Epithelial cell of esophagus (primary cell): ENCODE results near the gene CAMK2B.

Experiments
- DNase-seq: peaks from one replicate; pipeline ENCODE4 v3.0.0; 2010; ENCODE audit warnings: low read depth
- H3K4me3 ChIP-seq: 2 replicates; pipeline ENCODE4 v1.5.1; 2011; ENCODE audit warnings: mild to moderate bottlenecking, low read length, control low read depth
- TF ChIP-seq, protein P1 (sequence below): IDR thresholded peaks from 2 replicates; pipeline ENCODE4 v1.5.1; 2011; ENCODE audit warnings: low read depth, mild to moderate bottlenecking, low read length, control low read depth, inconsistent platforms; ENCODE audit not compliant: insufficient read depth; ENCODE audit errors: missing control alignments

CAMK2B gene

DNA sequence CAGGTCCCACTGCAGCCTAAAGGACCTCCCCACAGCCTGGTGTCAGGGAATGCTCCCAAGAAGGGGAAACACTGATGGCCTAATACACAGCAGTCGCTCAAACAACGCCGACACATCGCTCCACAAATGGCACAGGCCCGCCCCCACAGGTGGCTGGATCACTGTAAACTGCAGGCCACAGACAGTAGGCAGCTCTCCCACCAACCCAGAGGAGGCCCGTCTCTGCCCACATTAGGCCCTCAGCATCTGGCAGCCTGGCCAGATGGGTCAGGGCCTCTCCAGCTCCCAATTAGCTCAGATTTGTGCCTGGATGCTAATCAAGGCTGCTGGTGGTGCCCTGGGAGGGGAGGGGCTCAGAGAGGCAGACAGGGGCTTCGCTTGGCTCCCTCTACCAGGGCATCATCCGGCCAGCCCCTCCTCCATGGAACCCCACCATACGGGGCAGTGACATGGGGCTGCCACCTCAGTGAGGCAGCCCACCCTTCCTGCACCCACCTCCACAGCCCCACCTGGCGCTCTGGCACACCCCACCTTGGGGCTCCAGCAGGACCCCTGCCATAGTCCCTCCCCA lies 42.7 kb downstream of the CAMK2B start:
- TF ChIP-seq, protein P1, sequence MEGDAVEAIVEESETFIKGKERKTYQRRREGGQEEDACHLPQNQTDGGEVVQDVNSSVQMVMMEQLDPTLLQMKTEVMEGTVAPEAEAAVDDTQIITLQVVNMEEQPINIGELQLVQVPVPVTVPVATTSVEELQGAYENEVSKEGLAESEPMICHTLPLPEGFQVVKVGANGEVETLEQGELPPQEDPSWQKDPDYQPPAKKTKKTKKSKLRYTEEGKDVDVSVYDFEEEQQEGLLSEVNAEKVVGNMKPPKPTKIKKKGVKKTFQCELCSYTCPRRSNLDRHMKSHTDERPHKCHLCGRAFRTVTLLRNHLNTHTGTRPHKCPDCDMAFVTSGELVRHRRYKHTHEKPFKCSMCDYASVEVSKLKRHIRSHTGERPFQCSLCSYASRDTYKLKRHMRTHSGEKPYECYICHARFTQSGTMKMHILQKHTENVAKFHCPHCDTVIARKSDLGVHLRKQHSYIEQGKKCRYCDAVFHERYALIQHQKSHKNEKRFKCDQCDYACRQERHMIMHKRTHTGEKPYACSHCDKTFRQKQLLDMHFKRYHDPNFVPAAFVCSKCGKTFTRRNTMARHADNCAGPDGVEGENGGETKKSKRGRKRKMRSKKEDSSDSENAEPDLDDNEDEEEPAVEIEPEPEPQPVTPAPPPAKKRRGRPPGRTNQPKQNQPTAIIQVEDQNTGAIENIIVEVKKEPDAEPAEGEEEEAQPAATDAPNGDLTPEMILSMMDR: no peak
- no peak for DNase-seq

GRCh38 chr7:44281811-44282600 lies 43.4 kb downstream of the CAMK2B start:
- TF ChIP-seq, protein P1: no peak
- H3K4me3 ChIP-seq: no peak overlapping the region
- DNase-seq: no peak

More for the DNA sequence above, 42.7 kb downstream of the CAMK2B start:
- H3K4me3 ChIP-seq: no peak overlapping the region

DNA sequence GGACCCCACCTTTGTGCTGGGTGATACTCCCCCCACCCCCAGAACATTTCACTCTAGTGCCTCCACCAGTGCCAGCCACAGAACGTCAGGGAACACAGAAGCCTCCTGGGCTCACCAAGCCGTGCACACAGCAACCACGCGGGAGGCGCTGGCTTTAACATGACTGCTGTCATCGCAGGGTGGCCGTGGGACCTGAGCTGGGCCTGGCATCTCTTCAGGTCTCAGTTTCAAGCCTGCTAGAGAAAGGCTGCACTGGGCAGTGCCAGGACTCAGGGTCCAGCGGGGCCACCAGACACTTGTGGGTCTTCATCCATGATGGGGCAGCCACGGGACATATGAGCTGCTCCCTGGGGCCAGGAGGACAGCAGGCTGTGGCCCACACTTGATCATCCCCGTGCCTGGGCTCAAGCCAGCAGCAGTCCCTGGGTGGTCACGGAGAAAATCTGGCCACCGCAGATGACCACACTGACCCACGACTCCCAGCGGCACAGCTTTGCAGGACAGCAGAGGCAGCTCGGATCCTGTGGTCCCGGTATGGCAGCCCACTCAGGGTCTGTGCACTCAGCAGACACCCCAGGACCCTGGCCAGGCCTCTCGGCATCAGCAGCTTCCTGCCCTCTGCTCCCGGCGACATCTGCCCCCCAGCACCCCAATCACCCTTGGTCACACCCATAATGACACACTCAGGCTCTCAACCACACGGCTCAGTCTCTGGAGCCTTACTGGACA lies 44.2 kb downstream of the CAMK2B start:
- TF ChIP-seq, protein P1: no peak
- DNase-seq: no peak

DNA sequence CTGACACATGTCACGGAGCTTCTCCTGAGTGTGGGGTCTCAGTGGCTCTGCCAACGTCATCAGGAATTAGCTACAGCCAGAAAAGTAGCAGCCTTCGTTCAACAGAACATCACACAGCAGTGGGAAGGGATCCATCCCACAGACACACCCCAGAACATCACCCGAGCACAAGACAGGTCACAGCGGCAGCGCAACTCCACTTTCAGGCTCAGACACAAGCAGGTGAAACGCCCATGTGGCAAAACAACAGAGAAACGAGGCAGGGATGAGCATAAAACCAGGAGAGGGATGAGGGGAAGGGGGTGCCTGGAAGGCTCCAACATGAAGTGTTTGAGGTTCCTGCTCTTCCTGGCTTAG lies 44.8 kb downstream of the CAMK2B start:
- no peak for DNase-seq
- H3K4me3 ChIP-seq: no peak overlapping the region
- TF ChIP-seq, protein P1: no peak

More for the DNA sequence above, 44.2 kb downstream of the CAMK2B start:
- H3K4me3 ChIP-seq: no peak overlapping the region

- DNase-seq: no peak
- TF ChIP-seq, protein P1: no peak
- H3K4me3 ChIP-seq: no peak overlapping the region
Measured at GRCh38 chr7:44279731-44280505, 45.5 kb downstream of the CAMK2B start.

- TF ChIP-seq, protein P1: no peak
- DNase-seq: no peak
- H3K4me3 ChIP-seq: no peak overlapping the region
Measured at GRCh38 chr7:44279286-44279685, 46.1 kb downstream of the CAMK2B start.
